HL-60/S4 (cell line): Measurements from ENCODE around the gene MYD88.
"Not testable (repeated sequence)": the region's sequence is repeated elsewhere in the genome, so short reads cannot be mapped to it uniquely, and the experiment has no call there.

Source experiments
- in situ Hi-C: fragments of 300-500 bp; cut with MboI; formaldehyde crosslinking; loops from 2 replicates; pipeline ENCODE4 v1.14.3; 2022; ENCODE audit warnings: low sequenced_read_pairs

The MYD88 gene

DNA sequence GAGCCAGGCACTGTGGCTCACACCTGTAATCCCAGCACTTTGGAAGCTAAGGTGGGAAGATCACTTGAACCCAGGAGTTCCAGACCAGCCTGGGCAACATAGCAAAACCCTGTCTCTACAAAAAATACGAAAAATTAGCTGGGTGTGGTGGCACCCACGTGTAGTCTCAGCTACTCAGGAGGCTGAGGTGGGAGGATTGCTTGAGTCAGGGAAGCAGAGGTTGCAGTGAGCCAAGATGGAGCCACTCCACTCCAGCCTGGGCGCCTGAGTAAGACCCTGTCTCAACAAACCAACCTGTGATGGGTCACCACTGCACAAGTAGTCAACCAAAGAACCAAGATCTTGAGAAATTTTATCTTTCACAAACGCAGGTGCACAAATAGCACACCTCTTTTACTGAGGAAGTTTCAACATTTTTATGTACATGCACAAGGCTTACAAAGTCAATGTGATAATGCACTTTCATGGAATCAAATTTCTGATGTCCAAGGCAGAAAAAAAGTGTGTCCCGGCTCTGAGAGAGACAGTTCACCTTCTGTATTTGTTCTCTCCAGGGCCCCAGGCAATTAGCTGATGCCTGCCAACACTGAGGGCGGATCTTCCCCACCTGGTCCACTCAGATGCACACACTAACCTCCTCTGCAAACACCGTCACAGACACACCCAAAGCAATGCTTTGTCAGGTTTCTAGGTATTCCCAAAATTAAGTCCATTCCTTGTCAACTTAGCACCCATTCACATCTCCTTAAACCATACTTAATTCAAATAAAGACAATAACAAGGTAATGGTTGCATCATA is 13.9 kb upstream of the MYD88 start:
- in situ Hi-C loops: loop anchor here (10.0 kb wide), 1 partner anchor 360 kb away; no protein-coding TSS in a partner anchor

DNA sequence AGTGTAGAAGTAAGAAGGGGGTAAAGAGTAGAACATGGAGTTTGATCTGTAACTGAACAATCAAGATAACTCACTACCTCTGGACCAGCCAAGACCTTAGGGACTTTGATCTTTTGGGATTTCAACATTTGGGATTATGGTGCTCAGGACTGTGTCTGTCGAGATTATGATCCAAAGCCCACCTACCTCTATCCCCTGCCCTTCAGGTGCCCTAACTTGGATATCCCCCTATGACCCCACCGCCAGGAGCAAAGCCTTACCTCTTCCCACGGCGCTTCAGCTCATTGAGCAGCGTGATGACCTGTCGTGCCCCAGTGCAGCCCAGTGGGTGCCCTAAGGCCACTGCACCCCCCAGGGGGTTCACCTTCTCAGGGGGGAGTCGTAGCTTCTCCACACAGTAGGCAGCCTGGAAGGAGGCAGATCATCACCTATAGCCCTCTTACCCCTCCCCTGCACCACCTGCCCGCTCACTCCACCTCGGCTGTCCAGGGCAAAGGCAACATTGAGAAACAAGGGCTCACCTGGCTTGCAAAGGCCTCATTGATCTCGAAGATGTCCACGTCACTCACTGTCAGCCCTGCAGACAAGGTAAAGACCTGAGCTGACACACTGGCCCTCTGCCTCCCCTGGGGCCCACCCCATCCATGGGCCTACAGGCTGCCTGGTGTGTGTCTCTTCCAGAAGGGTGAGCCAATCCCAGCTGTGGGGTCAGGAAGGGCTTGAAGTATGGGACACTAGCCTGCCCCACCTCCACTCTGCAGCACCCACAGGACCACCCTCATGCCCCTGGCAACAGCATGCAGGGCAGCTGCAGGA is 12.9 kb upstream of the MYD88 start:
- in situ Hi-C loops: loop anchor here (10.0 kb wide), 1 partner anchor 359 kb away; no protein-coding TSS in a partner anchor

DNA sequence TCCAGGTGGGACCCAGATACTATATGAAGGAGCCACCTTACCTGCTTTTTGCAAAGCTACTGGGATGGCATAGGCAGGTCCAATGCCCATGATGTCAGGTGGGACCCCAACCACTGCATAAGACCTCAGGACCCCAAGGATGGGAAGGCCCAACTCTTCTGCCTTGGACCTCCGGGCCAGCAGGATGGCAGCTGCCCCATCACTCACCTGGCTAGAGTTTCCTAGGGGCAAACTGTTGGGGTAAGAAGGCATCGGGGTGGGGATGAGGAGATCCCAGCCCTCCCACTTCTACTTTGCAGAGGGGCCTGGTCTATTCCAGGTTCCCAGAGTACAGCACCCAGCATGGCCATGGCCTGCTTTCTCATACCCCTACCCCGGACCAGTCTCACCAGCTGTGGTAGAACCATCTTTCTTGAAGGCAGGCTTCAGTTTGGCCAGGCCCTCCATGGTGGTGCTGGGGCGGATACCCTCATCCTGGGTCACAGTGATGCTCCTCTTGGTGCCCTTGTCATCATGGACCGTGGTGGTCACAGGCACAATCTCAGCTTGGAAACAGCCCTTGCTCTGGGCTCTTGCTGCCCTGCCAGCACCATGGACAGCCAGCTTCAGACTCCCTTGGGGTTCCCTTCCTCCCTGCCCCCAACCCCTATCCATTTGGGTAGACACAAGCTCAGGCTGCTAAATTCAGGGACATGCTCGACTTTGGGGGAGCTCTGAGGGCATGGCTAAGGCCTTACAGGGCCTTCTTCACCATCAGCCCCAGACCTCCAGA is 12.2 kb upstream of the MYD88 start:
- in situ Hi-C loops: loop anchor here (10.0 kb wide), 1 partner anchor 358 kb away; no protein-coding TSS in a partner anchor

DNA sequence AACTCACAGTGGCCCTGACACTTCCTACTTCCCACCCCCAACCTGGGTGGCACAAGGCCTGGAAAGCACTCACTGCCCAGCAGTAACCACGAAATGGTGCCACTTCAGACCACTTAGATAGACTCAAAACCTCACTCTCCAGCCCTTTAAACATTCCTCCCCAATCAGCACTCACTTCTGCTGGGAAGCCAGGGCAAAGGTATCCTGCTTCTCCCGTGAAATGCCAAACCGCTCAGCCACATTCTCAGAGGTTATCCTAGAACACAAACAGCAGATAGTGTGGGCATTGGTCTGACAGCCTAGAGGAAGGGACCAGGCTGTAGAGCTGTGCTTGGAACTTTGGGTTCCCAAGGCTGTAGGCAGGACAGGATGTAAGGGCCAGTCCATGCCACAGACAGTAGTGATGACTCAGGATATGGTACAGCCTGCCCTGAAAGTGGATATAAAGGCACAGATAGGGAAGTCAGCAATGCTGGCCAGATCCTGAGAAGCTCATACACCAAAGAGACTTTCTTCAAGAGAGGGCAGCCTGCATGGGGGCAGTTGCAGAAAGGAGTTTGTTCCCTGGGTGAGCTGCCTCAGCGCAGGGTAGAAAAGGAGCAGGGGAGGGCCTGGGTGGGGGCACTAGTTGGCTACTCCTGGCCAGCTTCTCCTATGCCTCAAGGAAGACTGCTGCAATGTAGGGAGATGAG is 10.7 kb upstream of the MYD88 start:
- in situ Hi-C loops: loop anchor here (10.0 kb wide), 1 partner anchor 357 kb away; no protein-coding TSS in a partner anchor

DNA sequence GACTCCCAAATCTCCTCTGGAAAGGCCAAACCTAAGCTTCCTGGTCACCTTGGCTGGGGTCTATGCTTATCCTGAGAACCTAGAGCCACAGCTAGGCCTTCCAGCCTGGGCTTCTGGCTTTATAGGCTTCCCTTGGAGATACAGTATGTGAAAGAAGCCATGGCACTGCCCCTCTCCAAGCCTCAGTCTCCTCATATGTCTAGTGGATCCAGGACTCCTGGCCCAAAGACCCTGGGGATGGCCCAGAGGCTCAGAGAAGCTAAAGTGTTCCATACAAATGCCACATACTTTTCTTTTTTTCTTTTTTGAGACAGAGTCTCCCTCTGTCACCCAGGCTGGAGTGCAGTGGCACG is 10.2 kb upstream of the MYD88 start:
- in situ Hi-C loops: loop anchor here (10.0 kb wide), 1 partner anchor 357 kb away; no protein-coding TSS in a partner anchor

DNA sequence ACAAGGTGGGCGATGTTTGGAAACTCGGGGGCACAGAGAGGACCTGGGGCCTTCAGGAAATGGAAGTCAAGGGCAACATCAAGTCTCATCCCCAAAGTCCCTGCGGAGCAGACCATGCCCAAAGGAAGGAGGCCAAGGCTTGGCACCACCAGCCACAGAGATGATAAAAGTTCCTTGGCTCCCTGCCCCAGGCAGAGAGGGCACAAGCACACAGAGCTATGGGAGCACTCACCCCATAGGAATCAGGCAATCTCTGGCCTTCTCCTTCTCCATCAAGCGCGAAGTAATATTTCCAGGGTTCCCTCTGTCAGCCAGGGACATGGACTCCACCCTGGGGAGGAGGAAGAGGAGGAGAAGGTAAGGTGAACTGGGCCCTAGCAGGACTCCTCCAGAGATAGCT is 9.4 kb upstream of the MYD88 start:
- in situ Hi-C loops: loop anchor here (10.0 kb wide), 1 partner anchor 356 kb away; no protein-coding TSS in a partner anchor

DNA sequence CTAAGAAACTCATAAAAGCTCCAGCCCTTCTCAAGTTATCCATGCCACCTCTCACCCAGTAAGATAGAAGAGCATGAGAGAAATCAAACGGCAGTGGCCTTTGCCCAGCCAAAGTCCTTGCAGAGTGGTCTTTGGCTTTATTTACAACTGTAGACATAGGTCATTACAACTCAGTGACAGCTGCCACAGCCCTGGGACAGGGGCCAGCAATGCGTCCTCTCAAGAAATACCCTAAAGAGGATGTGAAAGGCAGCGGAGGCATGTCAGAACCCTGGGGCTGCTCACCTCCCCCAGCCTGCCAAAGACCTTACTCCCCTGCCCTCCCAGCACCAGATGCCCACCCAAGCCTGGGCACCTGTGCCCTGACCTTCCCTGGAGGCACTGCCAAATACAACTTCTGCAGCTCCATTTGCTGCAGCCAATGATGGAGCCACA is 7.8 kb upstream of the MYD88 start:
- in situ Hi-C loops: no loop called here

DNA sequence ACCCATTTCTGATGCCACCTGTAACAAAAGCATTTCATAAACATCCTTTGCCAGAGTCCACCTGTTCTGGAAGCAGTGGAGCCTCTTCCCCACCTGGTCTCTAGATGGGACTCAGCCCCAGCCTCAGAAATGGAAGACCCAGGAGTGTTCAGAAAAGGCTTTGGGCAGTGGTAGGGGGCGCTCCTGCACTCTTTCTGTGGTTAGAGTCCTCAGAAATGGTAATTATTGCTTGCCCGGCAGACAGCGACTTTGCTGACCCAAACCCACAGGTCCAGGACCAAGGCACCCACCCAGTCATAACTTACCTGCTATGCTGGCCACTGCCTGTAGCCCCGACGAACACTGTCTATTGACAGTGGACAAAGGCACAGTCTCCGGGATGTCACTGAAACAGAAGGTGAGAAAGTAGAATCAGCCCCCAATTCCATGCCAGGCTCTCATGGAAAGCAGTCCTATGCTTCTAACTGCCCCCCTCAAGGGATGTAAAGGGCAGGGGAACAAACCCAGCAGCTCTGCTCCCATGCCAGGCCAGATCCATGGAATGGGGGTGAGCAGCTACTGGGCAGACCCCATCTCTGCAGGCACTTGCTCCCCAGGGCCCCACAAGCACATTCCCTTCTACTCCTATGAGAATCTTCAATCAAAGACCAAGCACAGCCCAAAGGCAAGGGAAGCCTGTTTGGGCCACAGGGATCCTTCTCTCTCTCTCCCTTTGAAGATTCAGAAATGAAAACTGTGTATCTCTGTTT is 6.7 kb upstream of the MYD88 start:
- in situ Hi-C loops: no loop called here

DNA sequence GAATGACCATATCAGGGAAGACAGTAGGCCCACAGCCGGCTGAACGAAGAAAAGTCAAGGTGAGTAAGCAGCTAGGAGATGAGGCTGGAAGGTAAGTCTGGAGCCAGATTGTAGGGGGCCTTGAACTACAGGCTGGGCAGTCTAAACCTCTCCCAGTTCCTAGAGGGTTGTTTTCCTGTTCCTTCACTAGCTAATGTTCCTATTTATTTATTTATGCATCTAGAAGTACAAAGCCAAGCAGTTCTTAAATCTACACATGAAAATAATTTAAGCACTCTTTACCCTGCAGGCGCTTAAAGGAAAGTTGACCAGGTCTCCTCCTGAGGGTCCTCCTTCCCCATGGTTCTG is 5.3 kb upstream of the MYD88 start:
- in situ Hi-C loops: no loop called here

DNA sequence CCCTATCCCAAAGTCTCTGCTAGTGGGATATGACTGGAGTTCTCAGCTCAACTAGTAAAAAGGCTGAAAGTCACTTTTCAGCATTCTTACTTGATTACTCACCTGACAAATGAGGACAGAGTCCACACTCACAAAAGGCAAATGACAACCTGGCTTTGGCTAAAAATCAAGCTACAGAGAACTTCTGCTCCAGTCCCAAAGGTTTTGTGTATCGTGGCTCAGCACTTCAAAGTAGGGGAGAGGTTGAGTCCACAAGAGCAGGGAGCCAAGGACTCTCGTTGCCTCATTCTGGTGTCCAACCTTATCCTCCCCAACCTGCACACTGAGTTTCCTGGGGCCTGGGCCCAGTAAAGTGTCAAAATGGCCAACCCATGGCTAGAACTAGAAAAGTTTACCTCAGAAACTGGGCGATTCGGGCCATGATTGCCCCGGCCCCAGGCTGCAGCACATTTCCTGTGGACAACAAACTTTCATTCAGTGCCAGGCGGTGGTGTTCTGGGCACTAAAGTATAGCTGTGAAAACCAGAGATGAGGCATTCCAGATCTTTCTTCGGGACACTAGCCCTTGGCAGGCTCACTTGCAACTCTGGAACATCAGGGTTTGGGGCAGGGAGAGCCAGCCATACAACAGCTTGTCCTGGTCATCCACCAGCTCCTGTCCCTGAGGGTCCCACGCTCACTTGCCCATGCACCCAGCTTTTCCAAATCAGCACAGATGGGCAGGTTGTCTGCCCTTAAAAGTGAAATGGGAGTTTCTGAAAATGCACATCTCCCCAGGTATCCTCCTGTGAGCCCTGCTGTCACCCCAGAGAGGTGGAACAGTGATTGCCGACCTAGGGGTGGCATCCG is 4.7 kb upstream of the MYD88 start:
- in situ Hi-C loops: no loop called here

DNA sequence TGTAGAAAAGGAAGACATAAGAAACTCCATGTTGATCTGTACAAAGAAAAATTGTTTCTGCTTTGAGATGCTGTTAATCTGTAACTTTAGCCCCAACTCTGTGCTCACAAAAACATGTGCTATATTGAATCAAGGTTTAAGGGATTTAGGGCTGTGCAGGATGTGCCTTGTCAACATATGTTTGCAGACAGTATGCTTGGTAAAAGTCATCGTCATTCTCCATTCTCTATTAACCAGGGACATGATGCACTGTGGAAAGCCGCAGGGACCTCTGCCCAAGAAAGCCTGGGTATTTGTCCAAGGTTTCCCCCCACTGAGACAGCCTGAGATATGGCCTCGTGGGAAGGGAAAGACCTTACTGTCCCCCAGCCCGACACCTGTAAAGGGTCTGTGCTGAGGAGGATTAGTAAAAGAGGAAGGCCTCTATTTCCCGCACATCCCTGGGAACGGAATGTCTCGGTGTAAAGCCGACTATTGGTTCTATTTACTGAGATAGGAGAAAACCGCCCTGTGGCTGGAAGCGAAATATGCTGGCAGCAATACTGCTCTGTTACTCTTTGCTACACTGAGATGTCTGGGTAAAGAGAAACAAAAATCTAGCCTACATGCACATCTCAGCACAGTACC is 3.8 kb upstream of the MYD88 start:
- in situ Hi-C loops: not testable (repeated sequence)

DNA sequence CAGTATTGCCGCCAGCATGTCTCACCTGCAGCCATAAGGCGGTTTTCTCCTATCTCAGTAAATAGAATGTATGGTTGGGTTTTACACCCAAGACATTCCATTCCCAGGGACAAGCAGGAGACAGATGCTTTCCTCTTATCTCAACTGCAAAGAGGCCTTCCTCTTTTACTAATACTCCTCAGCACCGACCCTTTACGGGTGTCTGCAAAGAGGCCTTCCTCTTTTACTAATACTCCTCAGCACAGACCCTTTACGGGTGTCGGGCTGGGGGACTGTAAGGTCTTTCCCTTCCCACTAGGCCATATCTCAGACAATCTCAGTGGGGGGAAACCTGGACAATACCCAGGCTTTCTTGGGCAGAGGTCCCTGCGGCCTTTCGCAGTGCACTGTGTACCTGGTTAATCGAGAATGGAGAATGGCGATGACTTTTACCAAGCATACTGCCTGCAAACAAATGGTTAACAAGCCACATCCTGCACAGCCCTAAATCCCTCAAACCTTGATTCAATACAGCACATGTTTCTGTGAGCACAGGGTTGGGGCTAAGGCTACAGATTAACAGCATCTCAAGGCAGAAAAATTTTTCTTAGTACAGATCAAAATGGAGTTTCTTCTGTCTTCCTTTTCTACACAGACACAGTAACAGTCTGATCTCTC is 2.7 kb upstream of the MYD88 start:
- in situ Hi-C loops: not testable (repeated sequence)

DNA sequence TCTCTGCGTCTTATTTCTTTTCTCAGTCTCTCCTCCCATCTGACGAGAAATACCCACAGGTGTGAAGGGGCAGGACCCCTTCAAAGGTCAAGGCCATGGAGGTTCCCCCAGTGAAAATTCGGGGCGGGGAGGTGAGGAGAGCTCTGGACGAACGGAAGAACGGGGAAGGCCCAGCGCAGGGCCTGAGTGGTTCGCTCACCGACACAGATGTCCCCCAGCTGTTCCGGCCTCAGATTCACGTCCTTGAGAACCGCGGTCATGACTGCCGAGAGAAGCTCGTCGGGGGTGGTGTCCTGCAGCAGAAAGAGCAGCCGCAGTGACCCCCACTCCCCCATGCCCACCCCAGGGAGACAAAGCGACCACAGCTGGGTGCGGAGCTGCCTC is 2.1 kb upstream of the MYD88 start:
- in situ Hi-C loops: no loop called here

DNA sequence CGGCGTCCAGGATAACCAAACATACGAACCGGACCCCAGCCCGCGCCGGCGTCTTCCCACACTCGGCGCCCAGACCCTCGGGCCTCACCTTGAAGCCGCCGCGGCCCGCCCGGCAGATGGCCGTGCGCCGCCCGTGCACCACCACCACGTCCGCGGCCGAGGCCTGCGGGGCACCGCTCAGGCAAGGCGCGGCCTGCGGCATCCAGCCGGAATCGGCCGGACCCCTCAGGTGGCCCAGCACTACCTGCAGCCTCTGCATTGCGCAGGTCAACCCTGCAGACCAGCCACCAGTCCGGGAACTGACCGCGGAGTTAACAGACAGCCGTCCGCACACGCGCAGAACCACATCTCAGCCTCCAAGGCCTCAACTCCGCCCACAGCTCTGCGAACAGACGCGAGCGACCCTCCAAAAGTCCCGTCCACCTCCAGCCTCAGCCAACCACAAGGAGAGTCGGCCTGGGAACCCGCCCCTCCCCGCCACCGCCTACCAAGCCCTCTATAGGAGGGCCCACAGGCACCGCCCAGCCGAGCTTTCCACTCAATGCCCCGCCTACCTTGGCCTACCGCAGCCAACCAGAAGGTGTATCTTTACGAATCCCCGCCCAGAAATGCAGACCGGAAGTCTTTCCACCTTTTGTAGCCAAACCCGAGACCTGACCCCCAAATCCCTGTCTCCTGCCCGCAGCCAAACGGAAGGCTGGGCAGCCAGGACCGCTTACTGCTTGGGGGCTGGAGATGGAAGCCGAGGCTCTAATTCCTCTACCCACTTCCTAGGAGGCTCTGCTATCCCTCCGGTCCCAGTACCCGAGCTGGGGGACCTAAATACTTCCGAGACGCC is 1.5 kb upstream of the MYD88 start, which contains the start of gene ACAA1:
Gene ACAA1, minus strand, starts transcription at position 351 of the 838 bp plus-strand sequence. Its CDS starts 92 bp downstream, at position 259.
- in situ Hi-C loops: no loop called here

DNA sequence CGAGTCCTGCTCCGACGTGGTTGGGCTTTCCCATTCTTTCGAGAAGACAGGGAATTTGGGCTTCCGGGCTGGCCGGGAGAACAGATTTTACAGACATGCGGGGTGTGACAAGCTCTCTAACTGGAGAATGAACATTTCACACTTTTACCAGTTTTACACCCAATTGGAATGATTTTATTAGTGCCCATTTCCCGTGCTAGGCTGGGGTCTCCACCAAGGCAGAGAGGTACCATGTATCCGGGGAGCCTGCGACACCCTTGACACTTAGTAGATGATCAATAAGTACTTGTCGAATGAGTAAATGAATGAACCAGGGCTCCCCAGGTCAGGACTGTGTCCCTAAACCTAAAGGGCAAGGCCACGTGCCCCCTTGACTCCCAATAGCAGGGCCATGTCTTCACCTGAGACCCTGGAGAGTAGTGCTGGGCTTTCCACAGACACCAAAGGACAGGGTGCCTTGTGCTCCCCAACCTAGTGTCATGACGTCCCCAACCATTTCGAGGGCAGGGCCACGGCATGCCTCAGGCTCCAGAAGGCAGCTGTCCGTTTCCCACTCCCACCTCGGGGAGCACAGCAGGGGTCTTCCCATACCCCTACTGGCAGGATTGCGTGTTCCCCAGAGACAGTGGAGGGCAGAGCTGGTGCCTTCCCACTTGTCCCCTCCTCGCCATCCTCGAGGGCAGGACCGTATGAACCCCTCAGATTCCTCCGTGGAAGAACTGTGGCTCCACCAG is 679 bp upstream of the MYD88 start:
- in situ Hi-C loops: no loop called here

DNA sequence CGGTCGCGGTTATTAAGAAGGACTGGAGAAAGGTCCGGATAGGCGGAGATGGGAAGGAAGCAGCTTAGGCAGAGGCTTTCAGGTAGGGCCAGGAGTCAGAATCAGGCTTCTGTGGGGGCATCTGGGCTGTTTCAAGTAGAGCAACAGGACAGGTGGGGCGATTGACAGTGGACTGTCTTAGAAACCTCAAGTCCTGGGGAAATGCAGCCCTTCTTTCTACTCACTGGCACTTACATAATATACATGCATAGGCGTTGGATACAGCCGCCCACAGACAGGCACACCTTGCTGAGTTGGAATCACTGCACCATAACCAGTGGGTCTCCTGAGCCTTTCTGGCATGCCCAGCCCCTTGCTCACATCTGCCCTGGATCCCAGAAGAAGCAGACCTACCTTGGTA is 730 bp downstream of the MYD88 start:
- in situ Hi-C loops: no loop called here
